ENCODE data around the gene USF2.

- TF ChIP-seq, protein P1, sequence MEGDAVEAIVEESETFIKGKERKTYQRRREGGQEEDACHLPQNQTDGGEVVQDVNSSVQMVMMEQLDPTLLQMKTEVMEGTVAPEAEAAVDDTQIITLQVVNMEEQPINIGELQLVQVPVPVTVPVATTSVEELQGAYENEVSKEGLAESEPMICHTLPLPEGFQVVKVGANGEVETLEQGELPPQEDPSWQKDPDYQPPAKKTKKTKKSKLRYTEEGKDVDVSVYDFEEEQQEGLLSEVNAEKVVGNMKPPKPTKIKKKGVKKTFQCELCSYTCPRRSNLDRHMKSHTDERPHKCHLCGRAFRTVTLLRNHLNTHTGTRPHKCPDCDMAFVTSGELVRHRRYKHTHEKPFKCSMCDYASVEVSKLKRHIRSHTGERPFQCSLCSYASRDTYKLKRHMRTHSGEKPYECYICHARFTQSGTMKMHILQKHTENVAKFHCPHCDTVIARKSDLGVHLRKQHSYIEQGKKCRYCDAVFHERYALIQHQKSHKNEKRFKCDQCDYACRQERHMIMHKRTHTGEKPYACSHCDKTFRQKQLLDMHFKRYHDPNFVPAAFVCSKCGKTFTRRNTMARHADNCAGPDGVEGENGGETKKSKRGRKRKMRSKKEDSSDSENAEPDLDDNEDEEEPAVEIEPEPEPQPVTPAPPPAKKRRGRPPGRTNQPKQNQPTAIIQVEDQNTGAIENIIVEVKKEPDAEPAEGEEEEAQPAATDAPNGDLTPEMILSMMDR (IDR thresholded peaks at IDR 0.05): no peak
- no peak for TF ChIP-seq POLR2AphosphoS5 (IDR thresholded peaks at IDR 0.05; ENCODE audit: low read depth, low read length)
These were observed 46.3 kb upstream of the USF2 start for GRCh38 chr19:35222373-35223015.

Data from Panc1 (cell line).